Subcutaneous adipose tissue (tissue), 4 donors: ENCODE data around the gene PAX3. TPM values are rescaled to one million over a fixed set of nuclear protein-coding genes. Genes with fewer than 3 reads are reported as not detected.

Source experiments
- CTCF ChIP-seq: fragments of 450-650 bp; IDR thresholded peaks from one replicate; pipeline ENCODE4 v1.5.1; 2016; ENCODE audit warnings: low read depth, mild to moderate bottlenecking, control low read depth, antibody characterized with exemption, moderate library complexity
- total RNA-seq, 4 donors: library from RNA; depleted of rRNA; stranded (reverse); fragments of >200 nt; gene quantifications; one replicate each; pipeline ENCODE4 v1.1.0, GENCODE V29; 2016

PAX3 gene
- total RNA-seq, 4 donors from 2014 or later = 0.51 TPM; not detected in 3

- TF ChIP-seq CTCF = no peak
Observed at GRCh38 chr2:222318026-222318711, 19.4 kb upstream of the PAX3 start.

GRCh38 chr2:222315443-222316121, 16.8 kb upstream of the PAX3 start:
- TF ChIP-seq CTCF = no peak

- no peak for TF ChIP-seq CTCF
Observed at GRCh38 chr2:222313816-222314215, 15.0 kb upstream of the PAX3 start.

GRCh38 chr2:222311978-222312738, 13.4 kb upstream of the PAX3 start:
- TF ChIP-seq CTCF = no peak

GRCh38 chr2:222311319-222311977, 12.7 kb upstream of the PAX3 start:
- no peak for TF ChIP-seq CTCF

- TF ChIP-seq CTCF = no peak
Observed at GRCh38 chr2:222310747-222311318, 12.0 kb upstream of the PAX3 start.
